ENCODE data around the gene SYK.
"Not testable (repeated sequence)": the region's sequence is repeated elsewhere in the genome, so short reads cannot be mapped to it uniquely, and the experiment has no call there.

The SYK gene

DNA sequence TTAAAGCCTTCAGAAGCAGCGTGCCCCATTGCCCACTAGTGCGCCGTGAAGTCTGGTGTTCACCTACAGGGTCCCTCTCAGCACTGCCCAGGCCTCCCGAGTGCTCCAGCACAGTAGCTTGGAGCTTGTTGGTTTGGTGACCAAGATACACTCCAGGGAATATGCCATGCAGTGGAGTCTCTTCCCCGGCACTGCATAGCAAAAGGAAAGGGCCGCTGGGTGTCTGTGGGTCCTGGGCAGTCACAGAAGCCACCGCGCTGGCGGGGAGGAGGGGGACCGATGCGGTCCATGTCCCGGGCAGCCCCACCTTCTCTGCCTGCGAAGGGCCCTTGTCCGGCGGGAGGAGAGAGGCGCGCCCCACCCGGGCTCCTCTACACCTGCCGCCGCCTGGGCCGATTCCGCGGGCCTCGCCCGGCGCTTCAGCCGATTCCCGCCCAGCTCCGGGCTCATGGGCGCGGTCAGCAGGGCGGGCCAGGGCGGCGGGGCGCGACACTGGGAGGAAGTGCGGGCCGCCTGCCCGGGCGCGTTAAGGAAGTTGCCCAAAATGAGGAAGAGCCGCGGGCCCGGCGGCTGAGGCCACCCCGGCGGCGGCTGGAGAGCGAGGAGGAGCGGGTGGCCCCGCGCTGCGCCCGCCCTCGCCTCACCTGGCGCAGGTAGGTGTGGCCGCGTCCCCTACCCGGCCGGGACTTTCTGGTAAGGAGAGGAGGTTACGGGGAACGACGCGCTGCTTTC lies at the start of gene SYK:
SYK (plus strand) TSS at position 579 of the 732 bp plus-strand sequence. CDS start 42,080 bp downstream, outside the sequence.
- no peak within 1 kb of the TSS for H3K27ac ChIP-seq
- TF ChIP-seq, protein P1, sequence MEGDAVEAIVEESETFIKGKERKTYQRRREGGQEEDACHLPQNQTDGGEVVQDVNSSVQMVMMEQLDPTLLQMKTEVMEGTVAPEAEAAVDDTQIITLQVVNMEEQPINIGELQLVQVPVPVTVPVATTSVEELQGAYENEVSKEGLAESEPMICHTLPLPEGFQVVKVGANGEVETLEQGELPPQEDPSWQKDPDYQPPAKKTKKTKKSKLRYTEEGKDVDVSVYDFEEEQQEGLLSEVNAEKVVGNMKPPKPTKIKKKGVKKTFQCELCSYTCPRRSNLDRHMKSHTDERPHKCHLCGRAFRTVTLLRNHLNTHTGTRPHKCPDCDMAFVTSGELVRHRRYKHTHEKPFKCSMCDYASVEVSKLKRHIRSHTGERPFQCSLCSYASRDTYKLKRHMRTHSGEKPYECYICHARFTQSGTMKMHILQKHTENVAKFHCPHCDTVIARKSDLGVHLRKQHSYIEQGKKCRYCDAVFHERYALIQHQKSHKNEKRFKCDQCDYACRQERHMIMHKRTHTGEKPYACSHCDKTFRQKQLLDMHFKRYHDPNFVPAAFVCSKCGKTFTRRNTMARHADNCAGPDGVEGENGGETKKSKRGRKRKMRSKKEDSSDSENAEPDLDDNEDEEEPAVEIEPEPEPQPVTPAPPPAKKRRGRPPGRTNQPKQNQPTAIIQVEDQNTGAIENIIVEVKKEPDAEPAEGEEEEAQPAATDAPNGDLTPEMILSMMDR (conservative IDR thresholded peaks at IDR 0.05; ENCODE audit: low read depth) = no peak
- peak; percentile 63 for DNase-seq (ENCODE audit: low spot score)
- ChIA-PET CTCF (interaction anchor here (0.6 to 1.1 kb wide), 7 partner anchors 25 to 608 kb away, joined by 3 to 7 read pairs (median 4); partner anchors contain the start of gene DIRAS2), POLR2A (ENCODE audit: low non-redundant PET) (no interaction called here)

DNA sequence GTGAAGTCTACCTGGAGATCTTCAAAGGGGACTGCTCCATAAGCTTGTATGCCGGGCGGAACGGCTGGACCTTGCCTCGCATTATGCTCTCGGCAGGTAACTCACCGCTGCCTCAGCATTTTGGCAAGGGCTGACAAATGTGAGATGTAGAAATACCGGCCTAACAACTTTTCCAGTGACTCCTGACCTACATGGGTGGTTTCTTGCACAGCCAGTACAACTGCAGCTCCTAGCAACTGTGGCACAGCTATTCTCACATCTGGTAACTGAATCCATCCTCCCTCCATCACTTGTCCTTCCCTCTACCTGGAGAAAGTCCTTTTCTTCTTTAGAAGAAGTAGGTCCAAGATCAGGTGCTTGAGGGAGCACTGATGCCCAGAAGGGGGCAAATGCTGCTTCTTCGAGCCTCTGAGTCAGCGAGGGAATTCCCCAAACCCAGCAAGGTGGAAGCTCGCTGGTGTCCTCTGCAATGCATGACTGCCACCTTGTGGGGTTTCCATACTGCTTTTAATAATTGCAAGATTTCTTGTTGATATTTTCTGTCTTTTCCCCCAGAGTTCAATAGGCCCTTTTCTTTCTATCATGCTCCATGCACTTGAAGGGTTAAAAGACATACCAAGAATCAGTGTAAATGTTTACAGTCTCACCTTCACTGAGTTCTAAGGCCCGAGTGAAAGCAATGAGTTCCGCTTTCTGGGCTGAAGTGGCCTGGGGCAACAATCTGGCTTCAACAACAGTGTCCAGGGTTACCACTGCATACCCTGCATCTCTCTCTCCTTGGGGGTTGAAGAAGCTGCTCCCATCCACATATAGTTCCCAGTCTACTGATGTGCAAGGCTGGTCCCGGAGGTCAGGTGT lies 45.9 kb upstream of the SYK start:
- H3K27ac ChIP-seq; DNase-seq (ENCODE audit: low spot score); POLR2A ChIA-PET (ENCODE audit: low non-redundant PET): not testable (repeated sequence)
- CTCF ChIA-PET = interaction anchor here (0.6 to 1.2 kb wide), 7 partner anchors 81 to 1158 kb away, joined by 3 to 11 read pairs (median 3); partner anchors contain the start of gene DIRAS2
- TF ChIP-seq, protein P1 (conservative IDR thresholded peaks at IDR 0.05; ENCODE audit: low read depth) = peak; percentile 78

DNA sequence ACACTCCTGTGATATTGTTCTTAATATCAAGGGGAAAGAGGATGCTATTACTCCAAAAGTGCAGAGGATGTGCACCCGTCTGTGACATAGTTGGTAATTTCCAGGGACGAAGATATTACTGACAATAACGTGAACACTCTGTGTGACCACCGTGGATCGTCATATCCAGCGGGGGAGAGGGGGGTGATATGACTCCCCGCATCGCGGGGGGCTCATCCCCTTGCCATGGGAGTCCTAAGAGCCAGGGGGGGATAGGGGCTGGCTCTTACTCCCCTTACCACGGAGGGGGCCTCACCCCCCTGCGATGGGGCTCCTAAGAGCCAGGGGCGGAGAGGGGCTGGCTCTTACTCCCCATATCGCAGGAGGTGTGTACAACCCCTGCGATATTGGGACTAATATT lies 41.0 kb upstream of the SYK start:
- H3K27ac ChIP-seq; CTCF ChIA-PET; POLR2A ChIA-PET (ENCODE audit: low non-redundant PET); DNase-seq (ENCODE audit: low spot score): not testable (repeated sequence)

DNA sequence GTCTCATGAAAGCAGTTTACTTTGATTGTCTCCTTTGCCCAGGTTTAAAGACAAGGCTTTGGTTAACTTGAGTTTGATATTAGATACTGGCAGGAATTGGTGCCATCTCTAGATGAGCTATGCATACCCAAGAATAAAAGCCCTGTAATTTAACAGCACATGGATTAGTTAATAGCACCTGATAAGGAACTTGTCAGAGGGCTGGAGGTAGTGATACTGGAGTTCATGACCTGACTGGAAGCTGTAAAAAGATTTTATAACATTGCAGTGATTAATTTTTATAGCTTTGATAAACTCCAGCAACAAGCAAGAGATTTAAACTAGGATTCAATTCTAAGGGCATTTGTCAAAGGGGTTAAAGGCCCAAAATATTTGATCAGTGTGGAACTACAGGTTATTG lies 34.9 kb upstream of the SYK start:
- no peak overlapping the region for H3K27ac ChIP-seq
- TF ChIP-seq, protein P1 (conservative IDR thresholded peaks at IDR 0.05; ENCODE audit: low read depth) = no peak
- ChIA-PET POLR2A (ENCODE audit: low non-redundant PET) (no interaction called here), CTCF (no interaction called here)
- no peak for DNase-seq (ENCODE audit: low spot score)

DNA sequence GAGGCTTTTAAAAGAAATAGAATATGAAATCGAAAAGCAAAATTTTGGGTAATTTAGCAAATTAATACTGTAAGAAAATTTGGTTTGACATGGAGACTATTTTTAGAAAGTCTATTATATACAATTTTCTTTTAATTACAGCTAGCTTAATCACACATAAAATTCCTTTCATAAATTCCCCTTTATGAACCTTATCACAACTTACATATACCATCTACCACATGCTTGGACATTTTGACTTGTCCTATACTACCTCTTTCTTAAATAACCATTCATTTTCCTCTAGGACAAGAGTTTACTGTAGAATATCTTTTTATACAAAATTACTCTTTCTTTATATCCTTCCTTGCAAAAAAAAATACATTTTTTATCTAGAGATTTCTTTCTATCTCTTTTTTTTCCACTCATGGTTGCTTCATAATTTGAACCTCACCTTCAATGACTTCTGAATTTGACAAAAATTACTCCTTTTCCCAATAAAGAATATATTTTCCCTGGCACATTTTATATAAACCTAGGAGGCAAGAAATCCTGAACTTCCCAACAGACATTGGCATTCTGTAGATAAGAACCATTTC lies 34.0 kb upstream of the SYK start:
- ChIA-PET CTCF (interaction anchor here (0.6 to 1.0 kb wide), 4 partner anchors 30 to 909 kb away, joined by 3 to 5 read pairs (median 4); no protein-coding TSS in a partner anchor), POLR2A (ENCODE audit: low non-redundant PET) (no interaction called here)
- TF ChIP-seq, protein P1 (conservative IDR thresholded peaks at IDR 0.05; ENCODE audit: low read depth) = no peak
- no peak overlapping the region for H3K27ac ChIP-seq
- no peak for DNase-seq (ENCODE audit: low spot score)

DNA sequence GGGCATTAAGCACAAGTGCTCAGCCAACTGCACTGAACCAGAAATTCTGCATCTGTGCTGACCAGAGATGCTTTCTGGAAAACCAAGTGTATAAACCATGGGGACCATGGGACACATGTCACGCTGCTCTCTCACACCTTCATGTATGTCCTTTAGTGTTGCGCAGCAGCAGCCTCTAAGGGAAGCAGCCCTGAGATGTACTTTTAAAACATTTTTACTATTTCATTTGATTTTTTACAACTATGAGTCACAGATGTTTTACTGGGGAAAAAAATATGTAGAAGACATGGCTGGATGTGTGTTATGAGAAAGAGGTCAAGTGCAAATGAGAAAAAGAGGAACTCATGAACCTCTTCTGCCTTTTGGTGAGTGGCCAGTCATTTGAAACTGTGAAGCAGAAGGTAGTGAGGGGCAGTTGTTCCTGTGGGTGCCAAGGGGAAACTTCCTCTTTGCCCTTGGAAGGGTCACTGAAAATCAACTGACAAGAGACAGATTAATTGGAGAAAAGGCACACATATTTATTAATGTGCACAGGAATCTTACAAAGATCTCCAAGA lies 31.4 kb upstream of the SYK start:
- POLR2A ChIA-PET (ENCODE audit: low non-redundant PET) = no interaction called here
- CTCF ChIA-PET = interaction anchor here (0.6 to 0.8 kb wide), 2 partner anchors 17 to 1054 kb away, joined by 4 to 5 read pairs; no protein-coding TSS in a partner anchor
- H3K27ac ChIP-seq = no peak overlapping the region
- TF ChIP-seq, protein P1 (conservative IDR thresholded peaks at IDR 0.05; ENCODE audit: low read depth) = no peak
- DNase-seq (ENCODE audit: low spot score) = no peak

All from RWPE1 (cell line).